SK-N-SH treated with all-trans-retinoic acid at 6 μM for 48 hours (cell line): ENCODE results near the gene ITPRIPL2.

ENCODE experiments used
- ATAC-seq: fragments of 200-7000 bp; cut with Tn5 transposase; 3 replicates; pipeline ENCODE4 v1.9.1; 2020; ENCODE audit warnings: mild to moderate bottlenecking, moderate library complexity
- ARNTL ChIP-seq: fragments of 450-650 bp; formaldehyde crosslinking; IDR thresholded peaks from 2 replicates; pipeline ENCODE4 v1.5.0; 2020; ENCODE audit warnings: low read depth, mild to moderate bottlenecking, moderate library complexity, borderline replicate concordance
- BACH2 ChIP-seq: fragments of 250-450 bp; sonication (Bioruptor Pico); IDR thresholded peaks from 2 replicates; pipeline ENCODE4 v1.9.0; 2021; ENCODE audit warnings: mild to moderate bottlenecking, borderline replicate concordance
- CREB5 ChIP-seq: fragments of 250-450 bp; sonication (Bioruptor Pico); IDR thresholded peaks from 2 replicates; pipeline ENCODE4 v1.5.1; 2020; ENCODE audit warnings: low read depth, mild to moderate bottlenecking, moderate library complexity
- CSDC2 ChIP-seq: fragments of 250-450 bp; sonication (Bioruptor Pico); IDR thresholded peaks from 2 replicates; pipeline ENCODE4 v1.5.0; 2020; ENCODE audit warnings: mild to moderate bottlenecking, moderate library complexity
- CSRNP3 ChIP-seq: fragments of 250-450 bp; sonication (Bioruptor Pico); IDR thresholded peaks from 2 replicates; pipeline ENCODE4 v1.5.1; 2021; ENCODE audit warnings: mild to moderate bottlenecking, moderate library complexity
- ESRRG ChIP-seq: fragments of 250-450 bp; sonication (Bioruptor Pico); IDR thresholded peaks from 2 replicates; pipeline ENCODE4 v1.6.1; 2021; ENCODE audit warnings: mild to moderate bottlenecking
- GLIS3 ChIP-seq: fragments of 250-450 bp; sonication (Bioruptor Pico); IDR thresholded peaks from 2 replicates; pipeline ENCODE4 v1.5.0; 2020; ENCODE audit warnings: mild to moderate bottlenecking, moderate library complexity
- ISL1 ChIP-seq: fragments of 250-450 bp; sonication (Bioruptor Pico); IDR thresholded peaks from 2 replicates; pipeline ENCODE4 v2.1.2; 2022; ENCODE audit warnings: mild to moderate bottlenecking, moderate library complexity
- OSR1 ChIP-seq: fragments of 250-450 bp; sonication (Bioruptor Pico); IDR thresholded peaks from 2 replicates; pipeline ENCODE4 v1.8.0; 2022; ENCODE audit warnings: moderate library complexity, mild to moderate bottlenecking, inconsistent platforms
- PPARA ChIP-seq: fragments of 250-450 bp; sonication (Bioruptor Pico); IDR thresholded peaks from 2 replicates; pipeline ENCODE4 v1.5.0; 2020; ENCODE audit warnings: mild to moderate bottlenecking, borderline replicate concordance
- RARB ChIP-seq: fragments of 250-450 bp; sonication (Bioruptor Pico); IDR thresholded peaks from 2 replicates; pipeline ENCODE4 v1.8.0; 2021; ENCODE audit warnings: mild to moderate bottlenecking, moderate library complexity
- SNAI2 ChIP-seq: fragments of 250-450 bp; sonication (Bioruptor Pico); IDR thresholded peaks from 2 replicates; pipeline ENCODE4 v1.5.0; 2020; ENCODE audit warnings: mild to moderate bottlenecking, moderate library complexity
- TCF4 ChIP-seq: fragments of 250-450 bp; sonication (Bioruptor Pico); IDR thresholded peaks from 2 replicates; pipeline ENCODE4 v1.8.0; 2021; ENCODE audit warnings: mild to moderate bottlenecking, moderate library complexity, borderline replicate concordance
- TOX ChIP-seq: fragments of 250-450 bp; sonication (Bioruptor Pico); IDR thresholded peaks from 2 replicates; pipeline ENCODE4 v1.8.0; 2021; ENCODE audit warnings: mild to moderate bottlenecking, moderate library complexity, borderline replicate concordance
- ZC3H10 ChIP-seq: fragments of 250-450 bp; sonication (Bioruptor Pico); IDR thresholded peaks from 2 replicates; pipeline ENCODE4 v1.5.1; 2021; ENCODE audit warnings: mild to moderate bottlenecking, moderate library complexity
- ZFP3 ChIP-seq: fragments of 250-450 bp; sonication (Bioruptor Pico); IDR thresholded peaks from 2 replicates; pipeline ENCODE4 v1.5.0; 2020; ENCODE audit warnings: mild to moderate bottlenecking, moderate library complexity
- ZFP30 ChIP-seq: fragments of 450-650 bp; formaldehyde crosslinking; IDR thresholded peaks from 2 replicates; pipeline ENCODE4 v1.5.0; 2022; ENCODE audit warnings: mild to moderate bottlenecking, moderate library complexity
- ZNF565 ChIP-seq: fragments of 450-650 bp; formaldehyde crosslinking; conservative IDR thresholded peaks from 2 replicates; pipeline ENCODE4 v1.5.0; 2020; ENCODE audit warnings: low read depth, mild to moderate bottlenecking, moderate library complexity
- ZNF70 ChIP-seq: fragments of 450-650 bp; formaldehyde crosslinking; IDR thresholded peaks from 2 replicates; pipeline ENCODE4 v1.5.0; 2020; ENCODE audit warnings: mild to moderate bottlenecking, moderate library complexity
- ZNF8 ChIP-seq: fragments of 450-650 bp; formaldehyde crosslinking; IDR thresholded peaks from 2 replicates; pipeline ENCODE4 v1.5.0; 2020; ENCODE audit warnings: mild to moderate bottlenecking, moderate library complexity
- TF ChIP-seq, protein P1 (sequence below): fragments of 250-450 bp; sonication (Bioruptor Pico); IDR thresholded peaks from 2 replicates; pipeline ENCODE4 v1.5.0; 2020; ENCODE audit warnings: mild to moderate bottlenecking, moderate library complexity
- TF ChIP-seq, protein P2 (sequence below): fragments of 250-450 bp; sonication (Bioruptor Pico); IDR thresholded peaks from 2 replicates; pipeline ENCODE4 v1.8.0; 2021; ENCODE audit warnings: low read depth, mild to moderate bottlenecking, moderate library complexity, borderline replicate concordance
- TF ChIP-seq, protein P3 (sequence below): fragments of 250-450 bp; sonication (Bioruptor Pico); IDR thresholded peaks from 2 replicates; pipeline ENCODE4 v1.8.0; 2020; ENCODE audit warnings: mild to moderate bottlenecking, moderate library complexity, borderline replicate concordance

Gene ITPRIPL2

DNA sequence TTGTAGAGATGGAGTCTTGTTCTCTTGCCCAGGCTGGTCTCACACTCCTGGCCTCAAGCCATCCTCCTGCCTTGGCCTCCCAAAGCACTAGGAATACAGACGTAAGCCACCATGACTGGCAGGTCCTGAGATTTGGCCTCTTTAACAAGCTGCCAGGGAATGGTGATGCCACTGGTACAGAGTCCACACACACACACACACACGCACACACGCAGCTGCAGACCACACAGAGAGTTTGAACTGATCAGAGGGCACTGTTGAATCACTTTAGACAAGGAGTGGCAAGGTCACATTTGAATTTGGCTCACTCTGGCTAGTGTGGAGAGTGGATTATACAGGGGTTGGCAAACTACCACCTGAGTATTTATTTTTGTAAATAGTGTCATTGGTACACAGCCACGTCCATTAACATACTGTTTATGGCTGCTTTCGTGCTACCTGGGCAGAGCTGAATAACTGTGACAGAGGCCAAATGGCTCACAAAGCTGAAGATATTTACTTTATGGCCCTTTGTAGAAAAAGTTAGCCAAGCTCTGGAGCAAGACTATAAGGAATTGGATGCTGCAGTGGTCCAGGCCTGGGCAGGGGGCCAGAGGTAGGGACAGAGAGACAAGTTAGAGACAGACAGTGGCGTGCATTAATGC is 9.9 kb downstream of the ITPRIPL2 start:
- TF ChIP-seq OSR1 (CRISPR knock-in tag) (no peak), ZNF70 (CRISPR knock-in tag) (no peak)
- ATAC-seq, result no peak

DNA sequence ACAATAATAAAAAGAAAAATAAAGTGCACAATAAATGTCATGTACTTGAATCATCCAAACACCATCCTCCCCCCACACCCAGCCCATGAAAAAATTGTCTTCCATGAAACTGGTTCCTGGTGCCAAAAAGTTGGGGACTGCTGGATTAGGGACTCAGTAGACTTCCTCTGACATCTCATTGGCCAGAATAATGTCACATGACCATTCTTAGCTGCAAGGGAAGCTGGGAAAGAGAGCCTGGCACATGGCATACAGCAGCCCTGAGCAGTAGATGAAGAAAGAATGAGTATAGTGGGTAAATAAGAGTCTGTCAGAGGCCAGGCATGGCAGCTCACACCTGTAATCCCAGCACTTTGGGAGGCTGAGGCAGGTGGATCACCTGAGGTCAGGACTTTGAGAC is 12.5 kb downstream of the ITPRIPL2 start:
- ATAC-seq, result no peak
- TF ChIP-seq RARB (no peak), SNAI2 (CRISPR knock-in tag) (no peak), TCF4 (CRISPR knock-in tag) (no peak), ARNTL (no peak), CSDC2 (CRISPR knock-in tag) (no peak), BACH2 (CRISPR knock-in tag) (no peak), ZNF8 (no peak), ZFP3 (no peak), ZNF565 (CRISPR knock-in tag) (no peak), GLIS3 (CRISPR knock-in tag) (no peak), ESRRG (CRISPR knock-in tag) (no peak)
- TF ChIP-seq, all 23 proteins: peak for 0

GRCh38 chr16:19127205-19127604 is 13.4 kb downstream of the ITPRIPL2 start:
- no peak for TF ChIP-seq PPARA (CRISPR knock-in tag)
- no peak for TF ChIP-seq SNAI2 (CRISPR knock-in tag)
- TF ChIP-seq GLIS3 (CRISPR knock-in tag), result no peak
- no peak for TF ChIP-seq ZC3H10 (CRISPR knock-in tag)
- TF ChIP-seq ISL1 (CRISPR knock-in tag), result no peak
- no peak for TF ChIP-seq ZNF70 (CRISPR knock-in tag)
- no peak for TF ChIP-seq CREB5 (CRISPR knock-in tag)
- TF ChIP-seq, protein P1, sequence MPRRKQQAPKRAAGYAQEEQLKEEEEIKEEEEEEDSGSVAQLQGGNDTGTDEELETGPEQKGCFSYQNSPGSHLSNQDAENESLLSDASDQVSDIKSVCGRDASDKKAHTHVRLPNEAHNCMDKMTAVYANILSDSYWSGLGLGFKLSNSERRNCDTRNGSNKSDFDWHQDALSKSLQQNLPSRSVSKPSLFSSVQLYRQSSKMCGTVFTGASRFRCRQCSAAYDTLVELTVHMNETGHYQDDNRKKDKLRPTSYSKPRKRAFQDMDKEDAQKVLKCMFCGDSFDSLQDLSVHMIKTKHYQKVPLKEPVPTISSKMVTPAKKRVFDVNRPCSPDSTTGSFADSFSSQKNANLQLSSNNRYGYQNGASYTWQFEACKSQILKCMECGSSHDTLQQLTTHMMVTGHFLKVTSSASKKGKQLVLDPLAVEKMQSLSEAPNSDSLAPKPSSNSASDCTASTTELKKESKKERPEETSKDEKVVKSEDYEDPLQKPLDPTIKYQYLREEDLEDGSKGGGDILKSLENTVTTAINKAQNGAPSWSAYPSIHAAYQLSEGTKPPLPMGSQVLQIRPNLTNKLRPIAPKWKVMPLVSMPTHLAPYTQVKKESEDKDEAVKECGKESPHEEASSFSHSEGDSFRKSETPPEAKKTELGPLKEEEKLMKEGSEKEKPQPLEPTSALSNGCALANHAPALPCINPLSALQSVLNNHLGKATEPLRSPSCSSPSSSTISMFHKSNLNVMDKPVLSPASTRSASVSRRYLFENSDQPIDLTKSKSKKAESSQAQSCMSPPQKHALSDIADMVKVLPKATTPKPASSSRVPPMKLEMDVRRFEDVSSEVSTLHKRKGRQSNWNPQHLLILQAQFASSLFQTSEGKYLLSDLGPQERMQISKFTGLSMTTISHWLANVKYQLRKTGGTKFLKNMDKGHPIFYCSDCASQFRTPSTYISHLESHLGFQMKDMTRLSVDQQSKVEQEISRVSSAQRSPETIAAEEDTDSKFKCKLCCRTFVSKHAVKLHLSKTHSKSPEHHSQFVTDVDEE (CRISPR knock-in tag), result no peak
- no peak for TF ChIP-seq ARNTL
- no peak for TF ChIP-seq CSRNP3
- TF ChIP-seq, protein P2, sequence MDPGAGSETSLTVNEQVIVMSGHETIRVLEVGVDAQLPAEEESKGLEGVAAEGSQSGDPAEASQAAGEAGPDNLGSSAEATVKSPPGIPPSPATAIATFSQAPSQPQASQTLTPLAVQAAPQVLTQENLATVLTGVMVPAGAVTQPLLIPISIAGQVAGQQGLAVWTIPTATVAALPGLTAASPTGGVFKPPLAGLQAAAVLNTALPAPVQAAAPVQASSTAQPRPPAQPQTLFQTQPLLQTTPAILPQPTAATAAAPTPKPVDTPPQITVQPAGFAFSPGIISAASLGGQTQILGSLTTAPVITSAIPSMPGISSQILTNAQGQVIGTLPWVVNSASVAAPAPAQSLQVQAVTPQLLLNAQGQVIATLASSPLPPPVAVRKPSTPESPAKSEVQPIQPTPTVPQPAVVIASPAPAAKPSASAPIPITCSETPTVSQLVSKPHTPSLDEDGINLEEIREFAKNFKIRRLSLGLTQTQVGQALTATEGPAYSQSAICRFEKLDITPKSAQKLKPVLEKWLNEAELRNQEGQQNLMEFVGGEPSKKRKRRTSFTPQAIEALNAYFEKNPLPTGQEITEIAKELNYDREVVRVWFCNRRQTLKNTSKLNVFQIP (CRISPR knock-in tag), result no peak
- TF ChIP-seq BACH2 (CRISPR knock-in tag), result no peak
- no peak for TF ChIP-seq OSR1 (CRISPR knock-in tag)
- ATAC-seq, result no peak

- no peak for ATAC-seq
- TF ChIP-seq ZNF8, result no peak
- TF ChIP-seq CSDC2 (CRISPR knock-in tag), result no peak
- no peak for TF ChIP-seq BACH2 (CRISPR knock-in tag)
- TF ChIP-seq ESRRG (CRISPR knock-in tag), result no peak
- TF ChIP-seq ZC3H10 (CRISPR knock-in tag), result no peak
- TF ChIP-seq ZNF565 (CRISPR knock-in tag), result no peak
- no peak for TF ChIP-seq RARB
- no peak for TF ChIP-seq ZFP3
- no peak for TF ChIP-seq TOX
- TF ChIP-seq ZFP30 (CRISPR knock-in tag), result no peak
- TF ChIP-seq, protein P3, sequence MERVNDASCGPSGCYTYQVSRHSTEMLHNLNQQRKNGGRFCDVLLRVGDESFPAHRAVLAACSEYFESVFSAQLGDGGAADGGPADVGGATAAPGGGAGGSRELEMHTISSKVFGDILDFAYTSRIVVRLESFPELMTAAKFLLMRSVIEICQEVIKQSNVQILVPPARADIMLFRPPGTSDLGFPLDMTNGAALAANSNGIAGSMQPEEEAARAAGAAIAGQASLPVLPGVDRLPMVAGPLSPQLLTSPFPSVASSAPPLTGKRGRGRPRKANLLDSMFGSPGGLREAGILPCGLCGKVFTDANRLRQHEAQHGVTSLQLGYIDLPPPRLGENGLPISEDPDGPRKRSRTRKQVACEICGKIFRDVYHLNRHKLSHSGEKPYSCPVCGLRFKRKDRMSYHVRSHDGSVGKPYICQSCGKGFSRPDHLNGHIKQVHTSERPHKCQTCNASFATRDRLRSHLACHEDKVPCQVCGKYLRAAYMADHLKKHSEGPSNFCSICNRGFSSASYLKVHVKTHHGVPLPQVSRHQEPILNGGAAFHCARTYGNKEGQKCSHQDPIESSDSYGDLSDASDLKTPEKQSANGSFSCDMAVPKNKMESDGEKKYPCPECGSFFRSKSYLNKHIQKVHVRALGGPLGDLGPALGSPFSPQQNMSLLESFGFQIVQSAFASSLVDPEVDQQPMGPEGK (CRISPR knock-in tag), result no peak
- no peak for TF ChIP-seq TCF4 (CRISPR knock-in tag)
- TF ChIP-seq CSRNP3, result no peak
- no peak for TF ChIP-seq ARNTL
- TF ChIP-seq CREB5 (CRISPR knock-in tag), result no peak
- no peak for TF ChIP-seq PPARA (CRISPR knock-in tag)
- no peak for TF ChIP-seq ZNF70 (CRISPR knock-in tag)
Observed at GRCh38 chr16:19127674-19128131, 13.9 kb downstream of the ITPRIPL2 start.
